ENCODE results near the gene CENATAC. TPM values are rescaled to one million over a fixed set of nuclear protein-coding genes. Genes with fewer than 3 reads are reported as not detected.
"Not testable (repeated sequence)": the region's sequence is repeated elsewhere in the genome, so short reads cannot be mapped to it uniquely, and the experiment has no call there.

The CENATAC gene
- total RNA-seq, 4 donors from 2014 or later: 7.4 to 36.4 (median 16.1) TPM

DNA sequence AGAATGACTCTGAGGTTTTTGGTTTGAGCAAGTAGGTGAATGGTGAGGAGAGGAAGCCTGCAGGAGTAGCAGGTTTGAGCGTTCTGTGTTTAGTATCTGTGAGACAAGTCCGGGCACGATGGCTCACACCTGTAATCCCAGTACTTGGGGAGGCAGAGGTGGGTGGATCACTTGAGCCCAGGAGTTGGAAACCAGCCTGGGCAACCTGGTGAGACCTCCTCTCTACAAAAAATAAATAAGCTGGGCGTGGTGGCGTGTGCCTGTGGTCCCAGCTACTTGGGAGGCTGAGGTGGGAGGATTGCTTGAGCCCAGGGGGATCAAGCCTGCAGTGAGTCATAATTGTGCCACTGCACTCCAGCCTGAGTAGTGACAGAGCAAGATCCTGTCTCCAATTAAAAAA, 9.7 kb upstream of the CENATAC start:
- intact Hi-C loops (cut with DNase I; ENCODE audit: low total_unique reads): no loop called here
- no peak for ATAC-seq
- peaks cover 5 to 9% of the 10 kb centered on the region in 2 donors for H3K4me1 ChIP-seq
- H3K4me3 ChIP-seq: no peak overlapping the region
- no peak for DNase-seq
- no peaks in the 10 kb centered on the region for H3K36me3 ChIP-seq
- H3K9me3 ChIP-seq: no peaks in the 10 kb centered on the region
- TF ChIP-seq POLR2A (IDR thresholded peaks at IDR 0.05): no peak
- TF ChIP-seq, protein P1, sequence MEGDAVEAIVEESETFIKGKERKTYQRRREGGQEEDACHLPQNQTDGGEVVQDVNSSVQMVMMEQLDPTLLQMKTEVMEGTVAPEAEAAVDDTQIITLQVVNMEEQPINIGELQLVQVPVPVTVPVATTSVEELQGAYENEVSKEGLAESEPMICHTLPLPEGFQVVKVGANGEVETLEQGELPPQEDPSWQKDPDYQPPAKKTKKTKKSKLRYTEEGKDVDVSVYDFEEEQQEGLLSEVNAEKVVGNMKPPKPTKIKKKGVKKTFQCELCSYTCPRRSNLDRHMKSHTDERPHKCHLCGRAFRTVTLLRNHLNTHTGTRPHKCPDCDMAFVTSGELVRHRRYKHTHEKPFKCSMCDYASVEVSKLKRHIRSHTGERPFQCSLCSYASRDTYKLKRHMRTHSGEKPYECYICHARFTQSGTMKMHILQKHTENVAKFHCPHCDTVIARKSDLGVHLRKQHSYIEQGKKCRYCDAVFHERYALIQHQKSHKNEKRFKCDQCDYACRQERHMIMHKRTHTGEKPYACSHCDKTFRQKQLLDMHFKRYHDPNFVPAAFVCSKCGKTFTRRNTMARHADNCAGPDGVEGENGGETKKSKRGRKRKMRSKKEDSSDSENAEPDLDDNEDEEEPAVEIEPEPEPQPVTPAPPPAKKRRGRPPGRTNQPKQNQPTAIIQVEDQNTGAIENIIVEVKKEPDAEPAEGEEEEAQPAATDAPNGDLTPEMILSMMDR (IDR thresholded peaks at IDR 0.05 in 4 of 5, conservative IDR thresholded peaks at IDR 0.05 in 1 of 5): no peak
- no peaks in the 10 kb centered on the region for H3K27me3 ChIP-seq
- in situ Hi-C loops (cut with MboI; ENCODE audit: low sequenced_read_pairs in 4 of 4): no loop called here
- no peak overlapping the region for H3K27ac ChIP-seq

DNA sequence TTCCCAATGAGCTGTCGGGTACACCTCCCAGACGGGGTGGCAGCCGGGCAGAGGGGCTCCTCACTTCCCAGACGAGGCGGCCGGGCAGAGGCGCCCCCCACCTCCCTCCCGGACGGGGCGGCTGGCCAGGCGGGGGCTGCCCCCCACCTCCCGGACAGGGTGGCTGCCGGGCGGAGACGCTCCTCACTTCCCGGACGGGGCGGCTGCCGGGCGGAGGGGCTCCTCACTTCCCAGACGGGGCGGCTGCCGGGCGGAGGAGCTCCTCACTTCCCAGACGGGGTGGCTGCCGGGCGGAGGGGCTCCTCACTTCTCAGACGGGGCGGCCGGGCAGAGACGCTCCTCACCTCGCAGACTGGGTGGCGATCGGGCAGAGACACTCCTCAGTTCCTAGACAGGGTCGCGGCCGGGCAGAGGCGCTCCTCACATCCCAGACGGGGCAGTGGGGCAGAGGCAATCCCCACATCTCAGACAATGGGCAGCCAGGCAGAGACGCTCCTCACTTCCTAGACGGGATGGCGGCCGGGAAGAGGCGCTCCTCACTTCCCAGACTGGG, 6.4 kb upstream of the CENATAC start:
- H3K27me3 ChIP-seq; ATAC-seq; intact Hi-C loops (cut with DNase I; ENCODE audit: low total_unique reads): not testable (repeated sequence)

DNA sequence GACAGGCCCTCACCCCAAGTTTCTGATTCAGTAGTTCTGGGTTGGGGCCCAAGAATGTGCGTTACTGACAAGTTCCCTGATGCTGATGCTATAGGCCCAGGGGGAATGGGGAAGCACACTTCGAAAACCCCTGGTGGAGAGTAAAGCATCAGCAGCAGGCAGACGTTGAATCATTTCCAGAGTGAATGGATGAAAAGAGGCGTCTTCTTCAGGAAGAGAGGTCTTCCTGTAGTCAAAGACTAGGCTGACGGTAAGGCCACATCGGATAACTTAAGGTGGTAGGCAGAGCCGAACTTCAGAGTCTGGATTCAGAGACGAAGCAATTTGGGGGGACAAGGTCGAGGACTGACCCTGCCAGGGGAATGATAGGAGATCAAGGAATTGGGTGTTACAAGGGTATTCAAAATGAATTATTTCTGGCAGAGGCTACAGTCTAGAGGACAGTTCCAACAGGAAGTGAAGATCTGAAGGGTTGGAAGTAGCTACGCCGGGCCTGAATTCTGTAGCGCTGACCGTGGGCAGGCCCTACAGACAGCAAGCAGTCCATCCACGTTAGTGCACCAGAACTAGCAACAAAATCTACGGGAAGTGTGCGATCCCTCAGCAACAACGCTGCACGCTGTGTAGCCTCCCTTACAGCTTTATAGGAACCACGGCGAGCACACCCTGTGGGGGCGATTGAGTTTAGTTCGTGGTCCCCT, 862 bp upstream of the CENATAC start:
- Histone ChIP-seq H3K9me3 (no peaks in the 10 kb centered on the region), H3K27me3 (no peaks in the 10 kb centered on the region), H3K36me3 (peaks cover 0 to 13% of the 10 kb centered on the region in 2 donors), H3K4me1 (peaks cover 24 to 28% of the 10 kb centered on the region in 2 donors), H3K4me3 (peak overlapping the region; percentile 66 to 88 (median 81)), H3K27ac (peak overlapping the region; percentile 79 to 96 (median 85))
- TF ChIP-seq, protein P1 (IDR thresholded peaks at IDR 0.05 in 4 of 5, conservative IDR thresholded peaks at IDR 0.05 in 1 of 5): peak in 1 of 5 experiments; percentile 10
- no peak for TF ChIP-seq POLR2A (IDR thresholded peaks at IDR 0.05)
- DNase-seq: no peak
- peak in 1 of 2 donors; percentile 7 for ATAC-seq
- intact Hi-C loops (cut with DNase I; ENCODE audit: low total_unique reads) (loop anchor here (2.0 kb wide), 1 partner anchor 60 kb away; the partner anchor contains the start of gene HYOU1), in situ Hi-C loops (cut with MboI; ENCODE audit: low sequenced_read_pairs in 4 of 4) (no loop called here)

More for the DNA sequence above, 6.4 kb upstream of the CENATAC start:
- H3K9me3 ChIP-seq; H3K27ac ChIP-seq; H3K4me1 ChIP-seq; DNase-seq; H3K4me3 ChIP-seq; H3K36me3 ChIP-seq; in situ Hi-C loops (cut with MboI; ENCODE audit: low sequenced_read_pairs in 4 of 4): not testable (repeated sequence)

DNA sequence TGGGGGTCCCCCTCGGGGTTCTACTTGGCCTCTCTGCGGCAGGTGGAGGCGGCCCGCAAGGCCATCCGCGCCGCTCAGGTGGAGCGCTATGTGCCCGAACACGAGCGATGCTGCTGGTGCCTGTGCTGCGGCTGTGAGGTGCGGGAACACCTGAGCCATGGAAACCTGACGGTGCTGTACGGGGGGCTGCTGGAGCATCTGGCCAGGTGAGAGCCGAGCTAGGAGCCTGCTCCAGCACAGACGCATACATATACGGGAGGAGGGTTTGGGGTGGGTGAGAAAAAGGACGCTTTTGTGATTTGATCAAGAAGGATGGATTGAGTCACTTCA, 415 bp downstream of the CENATAC start:
- TF ChIP-seq, protein P1 (IDR thresholded peaks at IDR 0.05 in 4 of 5, conservative IDR thresholded peaks at IDR 0.05 in 1 of 5): no peak
- no peak for TF ChIP-seq POLR2A (IDR thresholded peaks at IDR 0.05)
- in situ Hi-C loops (cut with MboI; ENCODE audit: low sequenced_read_pairs in 4 of 4): no loop called here
- Histone ChIP-seq H3K36me3 (peaks cover 0 to 13% of the 10 kb centered on the region in 2 donors), H3K9me3 (no peaks in the 10 kb centered on the region), H3K27ac (peak overlapping the region; percentile 79 to 96 (median 85)), H3K27me3 (no peaks in the 10 kb centered on the region), H3K4me1 (peaks cover 24 to 28% of the 10 kb centered on the region in 2 donors), H3K4me3 (peak overlapping the region; percentile 66 to 88 (median 81))
- intact Hi-C loops (cut with DNase I; ENCODE audit: low total_unique reads): loop anchor here (1.0 kb wide), 2 partner anchors 20 to 32 kb away; partner anchors contain the start of genes RPS25, SLC37A4 and TRAPPC4
- peak; percentile 27 to 30 for ATAC-seq
- no peak for DNase-seq

DNA sequence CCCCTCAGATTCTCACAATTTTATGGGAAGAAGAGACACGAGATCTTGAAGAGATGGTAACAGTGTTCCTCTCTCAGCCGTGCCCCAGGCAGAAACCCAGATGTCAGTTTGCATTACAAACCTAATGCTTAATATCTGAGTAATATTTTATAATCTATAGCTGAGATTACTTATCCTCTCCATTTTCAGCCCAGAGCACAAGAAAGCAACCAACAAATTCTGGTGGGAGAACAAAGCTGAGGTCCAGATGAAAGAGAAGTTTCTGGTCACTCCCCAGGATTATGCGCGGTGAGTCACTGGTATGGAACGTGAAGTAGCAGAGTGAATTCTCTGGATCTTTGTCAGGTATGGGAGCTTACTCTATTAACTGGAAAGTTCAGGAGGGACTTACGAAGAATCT, 884 bp downstream of the CENATAC start:
- intact Hi-C loops (cut with DNase I; ENCODE audit: low total_unique reads): loop anchor here (1.0 kb wide), 2 partner anchors 19 to 31 kb away; partner anchors contain the start of genes RPS25, SLC37A4 and TRAPPC4
- Histone ChIP-seq H3K27ac (peak overlapping the region; percentile 79 to 96 (median 85)), H3K9me3 (no peaks in the 10 kb centered on the region), H3K36me3 (peaks cover 0 to 16% of the 10 kb centered on the region in 2 donors), H3K4me3 (peak overlapping the region; percentile 66 to 88 (median 81)), H3K4me1 (peaks cover 24 to 28% of the 10 kb centered on the region in 2 donors), H3K27me3 (no peaks in the 10 kb centered on the region)
- TF ChIP-seq, protein P1 (IDR thresholded peaks at IDR 0.05 in 4 of 5, conservative IDR thresholded peaks at IDR 0.05 in 1 of 5): no peak
- TF ChIP-seq POLR2A (IDR thresholded peaks at IDR 0.05): no peak
- DNase-seq (no peak), ATAC-seq (peak in 1 of 2 donors; percentile 36)
- in situ Hi-C loops (cut with MboI; ENCODE audit: low sequenced_read_pairs in 4 of 4): no loop called here
